Activated CD4-positive, alpha-beta T cell treated with anti-CD3 and anti-CD28 coated beads, Interleukin-10, Interleukin-2, amounts not matched to agents 100 ng/mL and 50 ng/mL, durations not matched to agents 16 hours and 8 hours (primary cell): ENCODE data around the gene WNT5A.

ENCODE experiments used
- DNase-seq: peaks from one replicate; pipeline ENCODE4 v3.0.0-alpha.2; 2020

The WNT5A gene

DNA sequence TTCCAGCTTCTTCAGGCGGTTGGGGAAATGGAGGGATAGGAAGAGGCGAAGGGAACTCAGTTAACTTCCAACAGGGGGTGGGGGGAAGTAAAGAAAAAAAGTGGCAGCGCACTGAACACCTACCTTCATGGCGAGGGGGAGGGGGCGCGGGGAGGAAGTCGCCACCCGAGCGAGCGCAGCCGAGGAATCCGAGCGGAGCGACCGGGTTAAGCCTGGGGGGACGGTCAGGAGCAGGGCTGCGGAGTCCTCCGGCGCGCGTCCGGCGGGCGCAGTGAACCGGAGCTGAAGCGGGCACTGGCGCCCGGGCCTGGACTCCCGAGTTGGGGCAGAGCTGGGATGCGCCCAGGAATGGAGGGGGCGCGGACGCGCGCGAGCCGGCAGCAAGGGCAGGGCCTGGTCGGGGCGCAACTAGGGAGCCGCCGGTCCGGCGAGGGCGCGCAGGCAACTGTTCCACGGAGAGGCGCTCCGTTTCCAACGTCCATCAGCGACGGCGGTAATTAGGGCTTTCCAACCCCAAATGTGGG is at the start of gene WNT5A:
TSS of gene WNT5A (minus strand) at position 450 of the 524 bp plus-strand sequence. CDS start at position 129, 321 bp downstream.
- DNase-seq, result no peak

DNA sequence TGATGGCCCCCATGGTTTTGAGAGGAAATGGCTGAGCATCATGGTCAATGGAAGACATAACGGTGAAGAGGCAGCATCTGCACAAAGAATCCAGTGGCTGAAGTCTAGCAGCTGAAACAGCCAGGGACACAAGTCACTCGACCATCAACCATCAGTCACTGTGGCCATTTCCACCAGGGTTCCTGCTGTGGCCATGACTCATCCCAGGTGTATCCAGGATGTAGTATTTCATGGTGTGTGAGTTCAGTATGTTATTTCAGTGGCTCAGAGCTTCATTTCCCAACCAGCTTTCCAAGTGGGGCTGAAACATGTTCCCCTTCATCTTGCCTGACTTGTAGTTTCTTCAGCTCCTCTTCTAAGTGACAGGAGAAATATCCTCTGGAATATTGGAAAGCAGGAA is 47.8 kb upstream of the WNT5A start:
- DNase-seq, result no peak

DNA sequence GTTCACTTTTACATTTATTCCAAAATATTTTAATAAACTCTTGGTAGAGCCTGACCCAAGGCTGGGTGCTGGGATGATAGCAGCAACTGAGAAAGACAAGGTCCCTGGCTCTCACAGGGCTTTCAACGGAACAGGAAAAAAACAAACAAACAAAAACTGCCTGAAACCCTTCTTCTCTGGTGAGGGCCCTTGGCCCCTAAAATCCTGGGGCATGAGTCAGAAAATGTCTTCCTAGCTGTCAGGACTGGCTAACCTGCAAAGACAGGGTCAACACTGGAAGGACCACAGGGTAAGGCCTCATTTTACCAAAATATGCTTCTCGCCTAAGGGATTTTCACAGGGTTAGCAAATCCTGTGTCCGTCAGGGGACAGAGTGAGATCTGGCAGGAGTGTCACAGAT is 45.7 kb upstream of the WNT5A start:
- no peak for DNase-seq

DNA sequence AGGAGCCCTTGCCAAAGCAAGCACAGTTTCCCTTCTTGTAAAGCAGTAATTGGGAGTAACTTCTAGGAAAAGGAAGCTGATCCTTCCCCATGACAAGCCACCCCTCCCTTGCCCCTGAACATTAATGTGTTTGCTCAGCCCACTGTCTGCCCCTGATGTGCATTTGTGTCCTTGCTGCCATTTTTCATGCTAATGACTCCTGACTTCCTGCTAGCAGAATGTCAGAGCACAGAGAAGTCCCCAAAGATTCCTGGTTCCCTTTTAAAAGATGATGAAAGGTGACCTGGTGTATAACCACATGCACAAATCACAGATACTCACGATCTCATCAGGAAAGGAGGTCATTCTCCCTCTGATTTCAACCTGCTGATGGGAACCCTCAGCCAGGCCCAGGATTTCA is 44.2 kb upstream of the WNT5A start:
- no peak for DNase-seq

DNA sequence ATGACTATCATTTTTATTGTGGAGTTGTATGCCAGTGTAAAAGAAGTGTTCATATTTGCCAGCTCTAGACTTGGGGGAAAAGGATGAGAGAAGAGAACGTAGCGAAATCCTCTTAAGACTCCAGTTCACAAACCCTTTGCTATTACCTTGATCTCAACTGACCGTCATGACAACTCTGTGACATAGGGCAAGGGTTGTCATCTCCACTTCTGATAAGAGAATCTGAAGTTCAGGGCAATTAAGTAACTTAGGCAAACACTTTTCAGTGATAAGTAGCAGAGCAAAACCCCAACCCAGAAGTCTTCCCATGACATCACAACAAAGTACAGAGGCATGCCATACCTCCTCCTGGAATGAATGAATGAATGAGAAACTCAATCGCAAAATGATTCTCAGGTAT is 40.3 kb upstream of the WNT5A start:
- no peak for DNase-seq

DNA sequence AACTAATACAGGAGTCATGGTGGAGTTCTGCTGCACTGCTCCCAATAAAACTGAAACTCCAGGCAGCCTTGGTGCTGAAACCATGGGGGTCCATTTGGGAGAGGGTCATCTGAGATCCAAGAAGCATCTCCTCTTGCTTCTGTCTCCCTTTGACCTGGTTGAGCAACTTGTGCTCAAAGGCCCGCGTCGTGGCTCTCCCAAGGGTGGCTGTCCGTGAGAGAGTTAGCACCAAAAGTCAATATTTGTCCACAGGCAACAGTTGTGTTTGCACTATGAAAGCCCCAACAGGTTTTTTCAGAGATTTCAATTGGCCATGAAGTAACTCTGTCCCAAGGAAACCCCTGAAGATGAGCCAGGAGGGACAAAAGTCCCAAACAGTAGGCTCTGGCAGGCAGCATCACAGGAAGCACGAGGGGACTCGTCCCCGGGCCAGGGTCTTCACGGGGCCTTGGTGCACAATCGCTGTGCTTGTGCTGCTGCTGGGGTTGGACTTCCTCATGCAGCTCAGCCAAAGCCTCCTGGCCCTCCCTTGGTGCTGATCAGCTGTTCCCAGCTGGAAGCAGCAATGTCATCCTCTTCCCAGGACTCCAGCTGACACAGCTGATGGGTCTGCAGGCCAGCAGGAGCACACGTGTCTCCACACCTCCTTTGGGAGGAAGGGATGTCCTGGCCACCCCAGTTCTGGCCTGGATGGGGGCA is 39.4 kb upstream of the WNT5A start:
- no peak for DNase-seq

DNA sequence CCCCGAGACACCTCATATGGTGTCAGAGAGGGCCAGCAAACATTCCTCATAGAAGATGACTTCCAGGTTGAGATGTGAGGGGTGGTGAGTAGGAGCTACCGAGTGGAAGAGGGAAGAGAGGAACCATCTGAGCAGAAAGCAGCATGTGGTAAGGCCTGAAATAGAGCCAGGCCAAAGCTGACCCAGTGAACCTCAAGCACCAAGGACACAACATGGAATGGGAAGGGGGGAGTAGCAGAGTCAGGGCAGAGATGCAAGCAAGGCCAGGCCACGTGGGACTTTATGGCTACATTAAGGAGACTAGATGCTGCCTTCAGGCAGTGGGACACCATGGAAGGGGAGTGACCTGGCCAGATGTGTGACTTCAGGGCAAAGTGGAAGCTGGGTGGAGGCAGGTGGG is 38.3 kb upstream of the WNT5A start:
- no peak for DNase-seq

DNA sequence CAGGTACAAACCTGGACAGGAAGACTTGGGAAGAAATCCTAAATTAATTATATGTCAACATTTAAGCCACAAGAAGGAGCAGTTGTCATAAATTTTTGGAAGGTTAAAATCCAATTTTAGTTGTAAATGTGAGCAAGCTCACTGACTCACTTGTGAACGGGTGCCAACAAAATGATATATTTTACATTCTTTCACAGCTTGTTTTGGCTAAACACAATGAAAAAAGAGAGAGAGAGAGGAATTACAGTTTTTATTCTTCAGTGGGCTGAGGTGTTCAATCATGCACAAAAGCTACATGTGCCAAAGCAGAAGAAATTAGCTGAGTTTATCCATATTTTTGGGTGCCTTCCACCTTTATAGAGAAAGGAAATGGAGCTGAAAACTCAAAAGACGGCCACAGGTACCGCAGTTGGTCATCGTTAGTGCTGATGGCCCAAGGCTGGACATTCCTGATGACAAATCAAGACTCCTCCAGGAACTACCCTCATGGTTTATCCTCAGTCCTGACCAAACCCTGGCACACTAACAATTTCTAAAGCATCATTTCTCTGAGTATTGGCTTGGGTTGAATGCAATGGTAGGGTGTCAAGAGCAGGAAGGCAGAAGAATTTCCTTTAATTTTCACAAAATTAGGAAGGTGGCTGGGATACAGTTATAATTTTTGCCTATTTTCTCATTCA is 37.6 kb upstream of the WNT5A start:
- DNase-seq, result no peak

DNA sequence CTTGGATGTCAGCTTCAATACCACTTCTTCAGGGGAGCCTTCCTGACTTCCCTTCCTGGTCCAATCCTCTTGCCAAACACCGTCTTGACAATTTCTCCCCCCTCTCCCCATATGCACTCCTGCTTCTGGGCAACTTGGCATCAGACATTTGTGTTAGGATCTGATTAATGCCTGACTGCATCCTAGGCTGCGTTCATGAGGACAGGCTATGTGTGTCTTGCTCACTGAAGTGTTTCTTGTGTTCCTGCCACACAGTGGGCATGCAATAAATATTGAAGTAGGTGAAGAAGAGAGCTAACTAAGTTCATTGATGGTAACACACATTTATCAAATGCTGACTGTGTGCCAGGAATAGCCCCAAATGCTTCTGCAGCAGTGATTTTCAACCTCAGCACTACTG is 36.4 kb upstream of the WNT5A start:
- no peak for DNase-seq

DNA sequence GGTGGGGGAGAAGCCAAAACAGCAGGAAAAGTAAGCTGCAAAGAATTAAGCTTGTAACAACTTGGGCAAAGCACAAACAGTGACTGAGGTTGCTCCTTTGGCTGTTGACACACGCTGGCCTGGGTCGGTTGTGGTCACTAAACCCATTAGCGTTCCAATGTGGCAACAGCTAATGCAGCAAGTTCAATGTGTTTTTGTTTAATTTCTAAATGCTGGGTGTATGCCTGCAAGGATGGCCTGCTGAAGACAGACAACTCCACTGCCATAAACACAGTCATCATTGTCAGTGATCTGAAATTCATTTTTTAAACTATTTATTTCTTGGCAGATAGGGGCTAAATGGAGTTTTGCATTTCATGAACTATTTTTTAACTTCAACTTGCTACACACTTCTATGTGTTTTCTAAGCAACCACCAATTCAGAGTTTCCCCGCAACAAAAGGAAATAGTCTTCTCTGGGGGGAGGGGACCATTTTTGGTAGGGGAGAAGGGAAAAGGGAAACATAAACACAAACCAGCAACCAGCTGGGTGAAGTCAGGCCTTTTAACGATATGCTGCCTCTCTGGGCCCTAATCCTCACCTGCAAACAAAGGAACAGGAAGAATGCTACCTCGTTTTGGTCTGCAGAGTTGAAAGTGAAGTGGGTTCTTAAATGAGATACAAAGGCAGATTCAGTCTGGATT is 34.8 kb upstream of the WNT5A start:
- no peak for DNase-seq

DNA sequence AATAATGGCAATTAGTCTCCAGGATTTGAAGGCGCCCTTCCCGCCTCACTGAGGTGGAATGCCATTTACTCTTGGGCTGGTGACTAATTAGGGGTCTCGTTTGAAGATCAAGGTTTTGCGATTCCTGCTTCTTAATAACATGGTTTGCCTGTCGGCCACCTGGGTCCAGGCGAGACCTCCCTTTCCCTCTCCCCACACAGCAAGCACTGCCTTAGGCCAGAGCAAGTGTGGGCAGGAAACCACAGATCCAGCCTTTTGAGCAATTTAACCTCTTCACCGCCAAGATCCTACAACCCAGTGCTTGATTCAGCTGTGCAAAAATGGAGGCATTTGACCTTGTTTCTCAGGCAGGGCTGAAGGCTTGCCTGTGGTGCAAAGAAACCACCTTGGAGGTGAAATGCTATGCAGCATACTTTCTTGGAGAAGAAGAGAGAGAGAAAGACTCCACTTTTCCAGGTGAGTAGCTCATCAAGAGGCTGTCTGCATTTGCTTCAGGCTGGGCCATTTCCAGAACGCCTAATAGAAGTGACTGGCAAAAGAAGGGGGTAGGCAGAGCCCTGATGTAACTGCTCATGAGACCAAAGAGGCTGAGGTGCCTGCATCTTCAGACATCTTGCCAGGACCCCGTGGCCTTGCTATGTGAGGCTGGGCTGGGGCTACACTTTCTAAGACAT is 34.1 kb upstream of the WNT5A start:
- no peak for DNase-seq

DNA sequence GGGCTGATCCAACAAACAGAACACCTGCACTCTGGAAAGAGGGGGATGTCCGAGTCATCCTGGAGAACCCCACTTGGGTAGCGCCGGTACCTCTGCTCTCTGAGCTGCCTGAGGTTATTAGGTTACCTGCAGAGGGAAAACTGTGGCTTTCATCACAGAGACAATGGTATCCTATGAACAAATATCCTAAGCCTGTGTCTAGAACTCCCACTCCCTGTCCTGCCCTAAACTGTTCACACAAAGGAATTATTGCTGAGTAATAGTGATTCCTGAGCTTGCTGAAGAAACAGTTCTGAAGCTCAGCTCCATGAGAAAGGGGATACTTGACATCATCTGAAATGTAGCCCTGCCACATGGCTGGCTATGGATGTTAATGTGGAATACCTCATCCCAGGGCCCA is 31.9 kb upstream of the WNT5A start:
- no peak for DNase-seq

DNA sequence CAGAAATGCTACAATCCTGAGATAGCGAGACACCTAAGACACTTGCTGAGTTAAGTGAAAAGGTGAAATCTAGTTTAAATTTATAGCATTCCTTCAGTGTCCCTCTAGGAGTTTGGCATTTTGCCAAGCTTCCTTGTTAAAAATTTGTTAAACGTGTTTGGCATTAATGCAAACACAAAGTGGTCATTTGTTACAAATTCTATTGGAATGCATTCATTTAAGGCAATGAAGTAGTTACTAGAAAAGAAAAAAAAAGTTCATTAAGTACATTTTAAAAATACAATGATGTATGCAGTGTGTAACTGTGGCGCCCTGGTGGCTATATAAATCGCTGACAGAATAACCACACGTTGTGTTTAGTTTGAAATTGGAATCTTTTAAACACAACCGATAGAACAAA is 31.3 kb upstream of the WNT5A start:
- no peak for DNase-seq

DNA sequence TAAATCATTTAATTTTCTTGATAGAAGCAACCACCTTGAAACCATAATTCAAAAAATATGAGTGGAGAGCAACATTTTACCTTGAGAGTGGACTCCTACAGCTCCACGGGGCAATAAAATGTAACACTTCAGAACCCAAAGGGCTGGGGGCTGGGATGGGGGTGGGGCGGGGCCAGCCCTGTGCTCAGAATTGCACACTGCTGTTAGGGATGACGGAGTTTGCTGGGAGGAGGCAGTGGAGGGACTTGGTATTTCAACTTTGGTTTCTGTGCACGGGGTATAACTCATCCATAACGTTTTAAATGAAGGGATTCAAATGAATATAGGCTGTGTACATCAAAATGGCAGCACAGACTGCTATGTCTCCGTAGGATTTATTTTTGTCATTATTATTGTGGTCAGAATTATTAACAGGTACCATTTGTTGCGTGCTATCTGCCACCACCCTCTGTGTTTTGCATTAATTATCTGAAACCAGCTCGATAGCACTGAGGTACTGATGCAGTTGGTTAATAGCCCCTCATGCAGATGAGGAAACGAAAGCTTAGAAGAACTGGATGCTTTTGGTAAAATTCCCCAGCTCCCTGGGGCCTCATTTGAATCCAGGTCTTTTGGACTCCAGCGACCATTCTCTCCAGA is 29.4 kb upstream of the WNT5A start:
- DNase-seq, result no peak

DNA sequence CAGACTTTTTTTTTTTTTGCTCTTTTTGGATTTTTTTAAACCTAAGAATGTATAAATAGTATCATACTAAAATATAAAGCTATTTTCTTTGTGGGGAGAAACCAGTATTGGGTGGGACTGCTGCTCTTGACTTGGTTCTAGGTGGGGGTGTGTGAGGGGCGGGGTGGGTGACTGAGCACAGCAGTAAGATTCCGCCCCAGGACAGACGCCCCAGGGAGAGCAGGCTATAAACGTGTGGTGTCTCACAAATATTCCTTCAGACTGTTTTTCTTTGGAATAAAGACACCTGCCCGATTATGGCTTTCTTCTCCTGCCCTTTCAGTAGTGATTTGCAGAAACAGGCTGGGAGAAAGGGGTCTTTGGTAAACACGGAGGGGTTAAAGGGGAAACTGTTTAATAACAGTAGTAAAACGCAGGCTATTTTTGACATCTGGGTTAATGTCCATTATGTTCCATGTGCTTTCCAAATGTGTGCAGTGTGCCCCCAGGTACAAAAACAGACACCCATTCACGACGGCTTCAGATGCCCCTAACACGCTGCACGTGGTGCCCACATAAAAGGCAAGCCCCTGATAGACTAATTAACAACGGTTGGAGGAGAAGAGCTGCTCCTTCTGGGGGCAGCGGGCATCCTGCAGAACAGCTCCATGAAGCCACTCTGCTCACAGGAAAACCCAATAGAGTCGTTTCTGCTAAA is 28.6 kb upstream of the WNT5A start:
- DNase-seq, result no peak

DNA sequence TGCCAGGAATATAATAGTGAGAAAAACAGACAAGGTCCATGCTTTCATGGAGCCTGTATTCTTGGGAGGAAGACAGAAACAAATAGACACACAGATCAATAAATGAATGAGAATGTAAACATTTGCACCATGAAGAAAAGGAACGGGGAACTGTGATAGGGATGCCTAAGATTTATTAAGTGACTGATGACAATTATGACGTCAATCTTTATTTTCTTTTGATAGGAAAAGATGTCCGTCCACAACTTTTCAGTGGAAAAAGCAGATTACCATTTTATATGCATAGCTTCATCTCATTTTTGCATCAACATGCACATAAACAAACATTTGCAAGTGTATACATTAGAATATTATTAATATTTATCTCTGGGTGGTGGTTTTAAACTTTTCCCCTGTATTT is 27.9 kb upstream of the WNT5A start:
- DNase-seq, result no peak

DNA sequence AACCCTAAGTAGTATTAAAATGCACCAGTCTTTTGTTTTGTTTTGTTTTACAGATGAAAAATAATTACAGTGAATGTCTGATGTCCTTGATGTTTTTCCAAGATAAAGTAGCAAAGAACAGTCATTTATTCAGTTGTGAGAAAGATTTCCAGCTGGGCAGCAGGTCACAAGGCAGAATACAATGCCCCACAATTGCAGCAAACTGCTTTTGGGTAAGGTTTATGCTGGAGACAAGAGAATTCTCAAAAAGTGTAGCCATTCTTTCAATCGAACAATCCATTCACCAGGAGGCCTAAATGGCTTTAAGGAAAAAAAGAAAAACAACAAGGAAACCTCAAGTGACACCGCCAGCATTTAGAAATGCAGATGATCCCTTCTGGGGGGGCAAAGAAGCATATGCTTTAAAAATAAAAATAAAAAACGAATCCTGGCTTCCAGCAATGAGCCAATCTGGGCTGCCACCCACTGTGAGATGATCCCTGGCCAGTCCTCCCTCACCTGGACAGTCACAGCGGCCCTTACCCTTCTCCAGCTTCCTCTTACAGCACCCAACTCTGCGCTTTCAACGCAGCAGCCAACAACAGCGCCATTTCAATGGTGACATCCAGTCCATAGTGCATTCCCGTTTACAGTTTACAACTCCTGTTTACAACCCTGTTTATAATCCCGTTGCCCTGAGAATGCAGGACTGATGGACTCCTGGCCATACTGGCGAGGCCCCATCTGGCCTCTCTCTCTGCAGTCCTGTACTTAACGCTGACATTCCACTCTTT is 25.7 kb upstream of the WNT5A start:
- DNase-seq, result no peak

DNA sequence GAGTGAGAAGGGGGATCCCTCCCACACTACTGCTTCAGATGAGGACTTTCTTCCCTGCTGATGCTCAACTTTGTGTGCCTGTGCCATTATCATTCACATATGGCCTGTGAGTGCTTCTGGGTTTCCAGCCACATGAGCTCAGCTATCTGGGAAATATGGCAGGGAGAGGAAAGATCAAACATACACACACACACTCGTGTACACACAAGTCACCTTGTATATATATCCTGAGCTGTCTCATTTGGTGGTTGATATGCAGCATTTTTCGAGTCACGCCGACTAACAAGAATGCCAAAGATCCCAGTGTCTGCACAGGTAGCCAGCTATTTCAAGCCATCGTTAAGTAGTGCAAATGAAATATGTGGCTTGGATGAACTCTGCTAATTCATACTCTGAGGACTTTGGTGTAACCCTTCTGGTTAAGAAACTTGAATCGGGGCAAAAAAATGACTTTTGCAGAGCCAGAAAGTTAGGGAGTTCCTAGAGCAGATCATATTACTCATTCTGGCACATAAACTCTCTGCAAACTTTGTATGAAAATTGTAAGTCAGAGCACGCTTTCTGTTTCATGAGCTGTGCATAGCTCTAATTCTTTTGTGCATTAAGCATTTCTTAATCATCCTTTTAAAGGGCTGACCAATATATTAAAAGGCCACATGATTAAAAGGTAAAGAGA is 24.9 kb upstream of the WNT5A start:
- no peak for DNase-seq

DNA sequence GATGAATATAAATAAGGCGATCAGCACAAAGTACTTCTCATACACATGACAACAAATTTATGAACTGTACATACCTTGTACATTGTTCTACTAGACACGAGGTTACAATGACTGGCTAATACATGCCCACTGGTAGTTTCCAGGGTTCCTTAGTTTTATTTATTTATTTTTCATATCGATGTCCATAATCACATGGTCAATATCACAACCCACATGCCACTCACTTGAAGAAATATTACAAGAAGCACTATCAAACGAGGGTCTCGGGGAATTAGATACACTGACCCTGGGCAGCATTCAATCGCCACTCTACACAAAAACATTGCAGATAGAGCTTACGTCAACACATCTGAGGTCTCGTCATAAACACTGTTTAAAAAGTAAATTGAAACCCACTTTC is 21.2 kb upstream of the WNT5A start:
- no peak for DNase-seq

DNA sequence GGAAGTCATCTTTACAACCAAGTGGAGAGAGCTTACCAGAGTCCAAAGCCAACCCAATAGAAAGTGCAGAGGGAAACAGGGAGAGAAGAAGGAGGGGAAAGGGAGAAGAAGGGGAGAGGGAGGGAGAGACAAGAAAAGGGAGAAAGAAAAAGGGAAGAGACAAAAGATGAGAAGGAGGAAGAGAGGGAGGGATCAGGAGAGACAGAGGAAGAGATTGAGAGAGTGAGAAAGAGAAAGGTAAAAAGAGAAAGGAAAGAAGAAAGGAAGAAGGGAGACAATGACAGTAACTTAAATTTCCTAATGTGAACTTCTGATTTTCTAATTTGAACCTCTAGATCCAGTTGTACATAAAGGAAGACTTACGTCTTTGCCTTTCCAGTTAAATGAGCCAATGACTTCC is 20.7 kb upstream of the WNT5A start:
- no peak for DNase-seq

DNA sequence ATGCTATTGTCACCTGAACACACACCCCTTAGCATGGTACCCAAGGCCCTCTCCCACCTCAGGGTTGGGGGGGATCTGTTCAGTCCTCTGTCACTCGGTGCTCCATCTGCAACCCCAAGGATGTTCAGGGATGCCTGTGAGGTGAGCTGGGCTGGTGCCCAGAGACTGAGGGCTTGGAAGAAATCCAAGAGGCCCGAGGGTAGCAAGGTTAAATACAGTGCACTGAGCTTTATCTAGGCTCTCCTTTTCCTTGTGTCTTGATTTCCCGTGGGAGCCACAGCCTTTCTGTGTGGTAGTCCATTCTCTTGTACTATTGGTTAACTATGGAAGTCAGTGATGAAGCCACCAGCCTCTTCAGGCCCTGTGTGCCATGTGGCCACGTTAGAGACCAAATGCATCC is 18.7 kb upstream of the WNT5A start:
- DNase-seq, result no peak
